DMS153 (cell line): Measurements from ENCODE around the gene SPON2.

Experiments
- DNase-seq: peaks from one replicate; lab custom pipeline; 2025; lab: John Stamatoyannopoulos, UW

Gene SPON2

DNA sequence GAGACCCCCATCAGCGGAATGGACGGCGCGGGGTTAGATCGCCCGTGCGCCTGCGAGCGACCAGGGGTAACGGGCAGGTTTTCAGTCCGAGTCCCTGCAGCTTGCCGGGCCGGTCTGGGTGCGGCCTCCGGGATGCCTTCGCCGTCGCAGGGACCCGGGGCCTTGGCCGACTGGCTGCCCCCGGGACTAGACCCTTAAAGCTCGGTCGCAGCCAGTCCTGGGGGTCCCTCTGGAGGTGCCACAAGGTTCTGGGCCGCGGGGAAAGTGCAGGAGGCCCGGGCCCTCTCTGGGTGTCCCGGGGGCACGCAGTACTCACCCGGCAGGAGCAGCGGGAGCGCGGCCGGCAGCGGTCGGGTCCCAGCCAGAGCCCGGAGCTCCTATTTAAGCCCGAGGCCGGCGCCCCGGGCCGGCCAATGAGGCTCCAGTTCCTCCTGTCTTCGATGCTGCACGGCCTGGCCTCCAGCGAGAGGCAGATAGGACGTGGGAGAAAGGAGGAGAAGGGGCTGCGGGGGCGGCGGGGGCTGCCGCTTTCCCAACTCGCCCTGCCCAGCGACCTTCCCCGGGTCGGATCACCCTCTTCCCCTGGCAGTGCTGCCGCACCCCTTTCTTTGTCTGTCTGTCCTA, at the start of gene SPON2:
SPON2 (minus strand) TSS at position 356 of the 624 bp plus-strand sequence.
- DNase-seq = no peak

DNA sequence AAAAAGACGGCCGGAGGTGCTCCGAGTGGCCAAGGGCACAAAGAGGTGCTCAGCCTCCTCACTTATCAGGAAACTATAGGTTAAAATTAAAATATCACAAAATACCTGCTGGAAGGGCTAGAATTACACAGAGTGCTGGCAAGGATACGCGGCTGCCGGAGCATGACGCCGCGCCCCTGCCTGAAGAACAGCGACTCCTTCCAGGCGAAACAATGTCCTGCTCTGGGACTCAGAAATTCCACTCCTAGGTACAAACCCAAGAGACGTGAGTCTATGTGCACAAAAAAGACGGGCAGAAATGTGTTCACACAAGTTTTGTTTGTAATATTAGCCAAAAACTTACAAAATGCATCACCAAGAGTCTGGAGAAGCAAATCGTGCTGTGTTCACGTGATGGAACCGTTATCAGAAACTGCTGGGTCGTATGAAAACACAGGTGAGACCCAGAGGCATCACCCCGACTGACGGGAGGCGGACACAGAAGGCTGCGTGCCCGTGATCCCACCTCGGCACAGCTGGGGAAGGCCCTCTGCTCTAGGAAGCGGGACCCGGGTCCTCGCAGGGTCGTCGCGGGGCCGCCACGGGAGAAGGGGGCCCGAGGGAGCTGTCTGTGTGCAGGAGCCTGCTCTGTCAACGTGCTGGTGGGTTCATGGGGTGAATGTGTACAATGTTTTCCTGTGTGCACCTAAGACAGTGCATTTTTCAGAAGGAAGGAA, 48.9 kb upstream of the SPON2 start:
- DNase-seq = no peak

DNA sequence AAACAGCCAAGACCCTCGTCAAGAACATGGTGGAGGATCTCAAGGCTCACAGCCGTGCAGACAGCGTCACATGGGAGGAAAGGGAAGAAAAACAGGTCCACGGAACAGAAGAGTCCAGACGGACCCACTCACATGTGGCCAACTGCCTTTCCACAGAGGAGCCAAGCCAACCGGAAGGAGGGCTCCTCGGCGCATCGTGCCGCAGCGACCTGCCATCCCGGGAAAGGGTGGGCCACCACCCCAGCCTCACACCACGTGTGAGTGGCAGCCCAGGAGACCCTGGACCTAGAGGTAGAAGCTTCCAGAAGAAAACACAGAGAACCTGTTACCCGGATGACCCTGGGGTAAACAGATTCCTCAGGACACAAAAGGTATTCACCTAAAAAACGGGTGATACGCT, 48.2 kb upstream of the SPON2 start:
- no peak for DNase-seq

DNA sequence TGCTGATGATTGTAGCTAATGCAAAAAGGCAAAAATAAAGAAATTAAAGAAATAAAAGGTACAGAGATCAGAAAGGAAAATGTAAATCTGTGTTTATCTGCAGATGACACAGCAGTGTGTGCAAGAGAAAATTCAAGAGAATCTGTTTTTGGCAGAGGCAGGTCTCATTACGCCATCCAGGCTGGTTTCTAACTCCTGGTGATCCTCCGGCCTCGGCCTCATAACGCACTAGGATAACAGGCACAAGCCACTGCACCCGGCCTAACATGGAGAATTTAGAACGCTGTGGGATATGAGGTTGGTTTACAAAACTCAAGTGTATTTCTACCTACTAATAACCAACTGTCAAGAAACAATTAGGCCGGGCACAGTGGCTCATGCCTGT, 47.2 kb upstream of the SPON2 start:
- DNase-seq = no peak

DNA sequence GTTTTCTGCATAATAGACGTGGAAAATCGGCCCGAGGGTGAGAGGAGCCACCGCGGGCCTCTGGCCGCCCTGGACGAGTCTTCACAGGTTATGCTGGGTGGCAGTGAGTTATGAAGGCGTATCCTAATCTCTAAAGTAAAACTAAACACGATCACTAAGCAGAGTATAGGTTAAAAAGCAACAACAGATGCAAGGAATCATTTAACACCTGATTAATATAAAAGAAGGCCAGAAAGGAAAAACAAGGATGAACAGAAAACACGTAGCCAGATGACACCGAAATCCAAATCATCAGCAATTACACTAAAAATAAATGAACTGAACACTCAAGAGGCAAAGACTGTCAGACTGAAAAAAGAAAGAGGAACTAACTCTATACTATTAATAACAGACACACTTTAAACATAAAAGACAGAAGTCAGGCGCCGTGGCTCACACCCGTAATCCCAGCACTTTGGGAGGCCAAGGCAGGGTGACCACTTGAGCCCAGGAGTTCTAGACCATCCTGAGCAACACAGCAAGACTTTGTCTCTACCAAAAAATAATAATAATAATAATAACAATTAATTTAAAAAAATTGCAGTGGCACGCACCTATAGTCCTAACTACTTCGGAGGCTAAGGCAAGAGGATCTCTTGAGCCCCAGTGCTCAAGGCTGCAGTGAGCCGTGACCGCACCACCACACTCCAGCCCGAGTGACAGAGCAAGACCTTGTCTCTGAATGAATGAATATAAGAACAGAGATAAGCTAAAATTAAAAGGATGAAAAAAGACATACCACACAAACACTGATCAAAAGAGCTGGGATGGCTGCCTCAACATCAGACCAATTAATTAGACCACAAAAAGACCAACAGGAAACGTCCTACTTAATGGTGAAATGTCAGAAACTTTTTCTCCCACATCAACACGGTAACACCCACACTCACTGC, 46.5 kb upstream of the SPON2 start:
- DNase-seq = no peak

DNA sequence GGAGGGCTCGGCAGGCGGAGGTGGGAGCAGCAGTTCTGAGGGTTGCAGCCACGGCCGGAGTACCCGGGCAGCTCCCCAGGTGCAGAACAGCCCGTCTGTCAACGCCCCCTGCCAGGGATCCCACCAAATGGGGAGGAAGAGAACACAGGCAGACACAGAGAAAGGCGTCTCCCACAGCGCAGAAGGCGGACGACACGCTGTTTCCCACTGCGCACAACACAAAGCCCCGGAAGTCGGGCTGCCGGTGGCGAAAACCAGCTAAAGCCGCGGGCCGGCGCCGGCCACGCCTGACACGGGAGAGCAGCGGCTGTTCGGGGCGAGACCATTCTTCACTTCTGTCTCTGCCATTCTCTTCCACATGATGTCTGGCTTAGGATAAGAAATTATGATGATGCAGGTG, 45.0 kb upstream of the SPON2 start:
- no peak for DNase-seq

DNA sequence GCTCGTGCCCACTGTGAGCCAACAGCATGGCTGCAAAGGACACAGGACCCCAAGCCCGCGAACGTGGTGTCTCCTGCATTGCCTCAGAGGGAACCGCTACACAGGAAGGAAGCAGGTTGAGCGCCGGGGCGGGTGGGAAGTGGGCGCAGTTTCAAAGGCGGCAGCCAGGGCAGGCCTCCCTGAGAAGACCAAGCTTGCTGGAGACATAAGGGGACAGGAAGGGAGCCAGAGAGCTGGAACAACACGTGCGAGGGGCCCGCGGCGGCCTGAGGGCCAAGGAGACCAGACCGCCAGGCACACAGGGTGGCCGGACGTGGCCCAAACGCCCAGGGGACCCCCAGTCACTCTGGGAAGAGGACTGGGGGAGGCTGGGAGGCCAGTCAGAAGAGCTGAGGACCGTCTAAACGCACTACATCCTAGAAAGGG, 44.5 kb upstream of the SPON2 start:
- DNase-seq = no peak

DNA sequence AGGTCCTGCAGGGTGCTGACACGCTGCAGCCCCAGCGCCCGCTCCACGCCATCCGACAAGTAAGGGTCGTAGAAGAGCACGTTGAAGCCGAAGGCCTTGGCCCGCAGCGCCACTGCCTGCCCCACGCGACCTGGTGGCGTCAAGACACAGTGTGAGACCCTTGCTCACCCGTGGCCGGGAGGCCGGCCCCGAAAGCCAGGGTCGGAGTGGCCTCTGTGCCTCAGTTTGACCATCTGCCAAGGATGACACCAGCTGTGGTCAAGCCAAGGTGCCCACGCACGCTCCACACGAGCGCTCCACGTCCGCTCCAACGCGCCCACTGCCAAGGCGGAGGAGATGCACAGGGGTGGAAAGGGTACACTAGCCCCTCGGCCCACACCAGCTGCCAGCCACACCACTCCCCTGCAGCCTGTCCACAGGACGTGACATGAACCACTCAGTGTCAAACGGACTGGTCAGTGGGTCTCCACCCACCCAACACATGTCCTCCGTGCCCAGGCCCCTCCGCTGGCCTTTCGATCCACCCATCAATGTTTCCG, 43.8 kb upstream of the SPON2 start:
- DNase-seq = no peak

DNA sequence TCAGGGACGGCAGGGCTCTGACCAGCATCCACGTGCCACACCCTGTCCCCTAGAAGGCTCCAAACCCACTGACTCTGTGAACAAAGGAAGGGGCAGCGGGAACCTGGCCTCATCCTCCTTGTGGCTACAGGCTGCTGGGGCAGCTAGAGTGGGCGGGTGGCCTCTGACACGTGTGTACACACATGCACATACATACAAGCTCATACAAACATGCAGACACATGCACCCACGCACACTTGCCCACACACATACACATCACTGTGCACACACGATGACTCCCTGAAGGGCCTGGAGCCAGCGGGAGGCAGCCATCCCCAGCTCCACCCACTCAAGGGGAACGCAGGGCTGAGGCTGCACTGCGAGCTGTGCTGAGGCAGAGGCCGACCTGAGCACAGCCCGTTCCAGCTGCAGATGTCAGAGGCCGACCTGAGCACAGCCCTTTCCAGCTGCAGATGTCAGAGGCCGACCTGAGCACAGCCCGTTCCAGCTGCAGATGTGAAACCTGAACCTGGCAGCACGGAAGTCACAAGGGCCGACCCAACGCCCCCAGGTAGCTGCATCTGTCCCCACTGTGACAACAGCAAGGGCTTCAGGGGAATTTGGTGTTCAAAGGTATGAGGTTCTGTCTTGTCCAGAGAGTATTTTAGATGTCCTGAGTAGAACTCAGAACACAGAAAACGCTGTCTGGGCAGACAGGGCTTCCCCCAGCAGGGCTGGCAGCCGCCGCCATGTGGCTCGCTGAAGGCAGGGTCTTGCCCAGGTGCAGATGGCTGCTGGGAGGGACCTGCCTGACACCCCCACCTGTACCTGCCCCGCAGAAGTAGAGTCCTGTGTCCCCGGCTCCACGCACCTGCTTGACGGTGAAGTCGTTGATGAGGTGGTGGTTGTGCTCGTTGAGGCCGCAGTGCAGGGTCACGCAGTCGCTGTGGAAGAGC, 43.0 kb upstream of the SPON2 start:
- DNase-seq = no peak

DNA sequence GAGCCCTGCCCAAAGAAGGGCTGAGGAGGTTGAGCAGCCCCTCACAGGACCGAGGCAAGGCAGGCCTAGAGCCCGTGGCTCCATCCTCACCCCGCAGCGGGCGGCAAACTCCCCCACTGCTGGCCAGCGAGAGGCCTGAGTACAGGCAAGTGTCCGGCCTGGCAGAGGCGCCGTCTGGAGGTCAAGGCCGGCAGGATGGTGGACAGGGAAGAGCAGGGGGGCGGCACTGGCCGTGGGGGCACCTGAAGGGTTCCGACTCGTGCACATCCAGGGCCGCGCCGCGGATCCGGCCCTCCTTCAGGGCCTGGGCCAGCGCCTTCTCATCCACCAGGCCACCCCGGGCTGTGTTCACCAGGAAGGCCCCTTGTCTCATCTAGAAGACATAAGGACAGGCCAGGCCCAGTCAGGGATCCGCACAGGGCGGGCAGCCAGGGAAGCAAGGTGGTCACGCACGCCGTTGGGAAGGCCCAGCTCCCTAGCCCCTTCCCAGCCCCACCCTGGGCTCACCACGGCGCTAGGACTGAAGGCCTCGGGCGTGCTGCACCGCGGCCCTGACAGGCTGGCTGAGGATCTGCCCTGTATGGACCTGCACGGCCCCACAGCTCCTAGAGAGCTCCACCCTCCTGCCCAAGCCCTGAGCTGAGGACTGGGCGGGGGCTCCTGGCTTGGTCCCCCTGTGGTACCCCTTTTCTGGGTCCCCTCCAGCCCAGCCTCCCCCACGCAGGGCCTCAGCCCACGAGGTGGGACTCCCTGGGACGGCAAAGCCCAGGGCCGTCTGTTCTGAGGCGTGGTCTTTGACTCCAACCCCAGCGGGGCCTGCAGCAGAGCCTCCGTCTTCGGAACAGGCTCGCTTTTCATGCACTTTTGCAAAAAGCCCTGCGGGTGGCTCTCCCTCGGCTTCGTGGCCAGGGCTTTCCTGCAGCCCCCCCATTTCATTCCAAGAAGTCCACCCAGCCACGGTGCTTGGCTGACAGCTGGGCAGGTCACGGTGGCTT, 42.0 kb upstream of the SPON2 start:
- no peak for DNase-seq

DNA sequence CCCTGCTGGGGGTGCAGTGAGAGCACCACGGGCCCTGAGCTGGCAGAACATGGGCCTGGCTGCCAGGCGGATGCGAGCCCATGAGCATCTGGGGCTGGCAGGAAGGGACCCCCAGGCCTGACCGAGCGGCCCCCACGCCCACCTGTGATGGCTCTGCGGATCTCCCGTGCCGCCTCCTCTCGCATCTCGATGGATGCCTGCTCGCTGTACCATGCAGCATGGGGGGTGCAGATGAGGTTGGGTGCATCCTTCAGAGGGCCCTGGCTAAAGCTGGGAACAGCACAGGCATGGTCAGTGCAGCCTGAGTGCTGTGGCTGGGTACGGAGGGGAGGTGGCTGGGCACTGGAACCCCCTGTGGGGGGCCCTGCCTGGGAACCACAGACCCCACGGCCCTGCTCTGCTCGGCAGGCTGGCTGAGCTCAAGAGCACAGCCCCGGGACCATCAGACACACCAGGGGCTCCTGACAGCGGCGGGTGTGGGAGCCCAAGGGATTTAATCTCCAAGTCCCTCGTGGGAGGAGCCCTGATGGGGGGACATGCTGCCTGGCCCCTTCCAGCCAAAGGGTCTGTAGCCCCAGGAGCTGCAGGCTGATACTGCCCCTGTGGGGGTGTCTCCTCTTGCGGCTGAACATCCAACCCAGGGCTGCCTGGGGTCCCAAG, 41.1 kb upstream of the SPON2 start:
- no peak for DNase-seq

DNA sequence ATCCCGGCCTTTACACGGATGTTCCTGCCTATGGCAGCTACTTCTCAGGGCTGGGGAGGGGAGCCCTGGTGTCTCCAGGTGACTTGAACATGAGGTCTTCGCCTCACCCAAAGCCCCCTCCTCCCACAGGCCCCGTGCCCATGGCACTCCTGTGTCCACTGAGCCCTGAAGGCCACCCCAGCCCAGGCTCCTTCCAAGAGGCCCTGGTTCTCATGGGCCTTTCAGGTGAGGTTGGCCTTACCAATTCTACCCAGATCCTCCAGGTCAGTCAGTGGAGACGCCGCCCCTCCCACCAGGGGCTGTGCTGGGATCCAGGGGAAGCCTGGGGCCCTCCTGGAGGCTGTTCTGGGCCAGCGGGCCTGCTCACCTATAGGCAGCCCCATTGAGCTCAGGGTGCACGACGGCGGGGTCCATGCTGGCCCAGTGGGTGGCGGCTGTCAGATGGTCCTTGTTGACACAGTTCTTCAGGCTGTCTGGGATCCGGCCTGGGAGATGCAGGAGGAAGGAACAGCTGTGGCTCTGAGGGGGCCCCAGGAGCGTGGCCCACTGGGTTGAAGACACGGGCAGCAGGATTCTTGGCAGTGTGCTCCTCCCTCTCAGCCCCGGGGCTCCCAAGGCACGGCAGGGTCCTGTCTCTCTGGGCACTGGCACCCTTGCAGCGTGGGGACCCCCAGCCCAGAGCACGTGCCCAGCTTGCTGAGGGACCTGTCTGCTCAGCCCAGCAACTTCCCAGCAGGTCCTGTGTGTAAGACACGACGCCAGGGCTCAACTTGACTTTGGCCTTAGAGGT, 40.4 kb upstream of the SPON2 start:
- DNase-seq = no peak

DNA sequence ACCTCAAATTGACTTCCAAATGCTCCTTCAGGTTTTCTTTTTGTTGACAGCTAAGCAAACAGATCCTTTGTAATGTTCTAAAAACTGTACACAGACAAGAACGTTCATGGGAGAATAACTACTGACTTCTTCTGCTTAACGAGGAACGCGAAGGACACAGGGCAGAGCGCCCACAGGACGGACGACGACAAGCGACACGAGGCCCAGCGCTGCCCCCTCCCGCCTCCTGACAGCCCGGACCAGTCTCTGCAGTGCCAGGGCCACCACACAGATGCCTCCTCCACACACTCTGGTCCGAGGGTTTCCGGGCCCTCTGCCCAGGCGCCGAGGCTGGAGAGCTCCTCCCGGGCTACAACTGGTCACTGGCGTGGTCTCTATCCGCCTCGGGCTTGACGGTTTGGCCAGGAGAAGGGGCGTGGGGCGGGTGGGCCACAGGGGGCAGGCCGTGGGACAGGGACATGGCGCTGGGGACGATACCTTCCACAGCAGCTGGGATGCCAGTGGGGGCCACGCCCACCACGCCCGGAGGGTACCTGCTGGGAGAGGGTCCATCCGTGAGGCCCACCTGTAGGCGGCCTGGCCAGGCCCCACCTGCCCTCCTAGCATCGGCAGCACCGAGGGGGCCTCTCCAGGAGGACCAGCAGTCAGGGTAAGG, 39.6 kb upstream of the SPON2 start:
- no peak for DNase-seq

DNA sequence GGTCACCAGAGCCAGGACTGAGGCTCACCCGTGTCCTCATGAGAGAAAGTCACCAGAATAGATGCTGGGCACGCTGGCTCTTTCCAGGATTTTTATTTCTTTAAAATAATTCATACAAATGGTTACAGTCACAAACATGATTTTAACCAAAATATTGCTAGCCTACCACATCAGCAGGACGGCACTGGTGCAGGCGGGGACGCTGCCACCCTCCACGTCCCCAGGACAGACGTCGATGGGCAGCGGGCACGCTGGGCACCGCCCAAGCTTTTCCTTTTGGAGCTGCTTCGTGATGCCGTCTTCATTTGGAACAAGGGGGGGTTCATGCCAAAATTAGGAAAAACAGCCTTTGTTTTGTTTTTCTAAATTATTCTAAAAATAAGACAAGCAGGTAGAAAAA, 39.0 kb upstream of the SPON2 start:
- DNase-seq = no peak

DNA sequence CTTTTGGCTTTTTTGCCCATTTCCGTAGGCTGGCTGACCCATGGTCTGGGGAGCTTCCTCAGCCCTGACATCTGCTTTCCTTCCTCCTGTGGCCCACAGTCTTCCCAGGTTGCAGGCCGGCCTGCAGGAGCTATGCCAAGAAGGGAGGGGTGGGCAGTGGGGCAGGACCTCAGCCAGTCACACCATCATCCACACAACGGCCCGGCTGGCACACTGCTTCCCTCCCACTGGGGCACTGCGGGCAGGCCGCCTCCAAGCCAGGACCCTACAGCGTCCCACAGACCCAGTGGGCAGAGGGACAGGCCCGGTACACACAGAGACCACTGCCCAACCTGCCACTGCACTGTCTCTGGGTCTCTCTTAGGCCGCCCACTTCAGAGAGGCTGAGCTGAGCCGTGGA, 38.6 kb upstream of the SPON2 start:
- DNase-seq = no peak

DNA sequence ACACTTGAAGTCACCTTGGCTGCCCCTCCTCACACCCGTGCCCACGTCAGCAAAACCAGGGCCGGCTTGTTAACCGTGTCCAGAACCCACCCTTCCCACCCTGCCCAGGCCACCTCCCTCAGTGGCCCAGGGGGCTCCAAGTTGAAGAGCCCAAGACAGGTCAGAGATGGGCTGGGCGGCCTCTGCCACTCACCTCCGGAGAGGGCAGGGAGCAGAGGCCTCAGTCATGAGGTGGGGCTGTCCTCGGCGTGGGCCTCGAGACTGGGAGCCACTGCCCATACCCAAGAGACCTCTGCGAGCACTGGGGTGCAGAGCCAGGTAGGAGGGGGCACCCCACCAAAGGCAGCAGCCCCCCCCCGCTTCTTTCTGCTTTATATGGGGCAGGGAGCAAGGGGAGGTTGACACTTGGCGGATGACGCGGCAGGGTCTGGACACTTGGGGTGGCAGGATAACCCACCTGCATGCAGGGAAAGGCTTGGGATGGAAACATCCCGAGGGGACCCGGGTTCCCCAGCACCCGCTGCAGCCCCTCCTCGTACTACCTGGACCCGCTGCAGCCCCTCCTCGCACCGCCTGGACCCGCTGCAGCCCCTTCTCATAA, 38.0 kb upstream of the SPON2 start:
- no peak for DNase-seq

DNA sequence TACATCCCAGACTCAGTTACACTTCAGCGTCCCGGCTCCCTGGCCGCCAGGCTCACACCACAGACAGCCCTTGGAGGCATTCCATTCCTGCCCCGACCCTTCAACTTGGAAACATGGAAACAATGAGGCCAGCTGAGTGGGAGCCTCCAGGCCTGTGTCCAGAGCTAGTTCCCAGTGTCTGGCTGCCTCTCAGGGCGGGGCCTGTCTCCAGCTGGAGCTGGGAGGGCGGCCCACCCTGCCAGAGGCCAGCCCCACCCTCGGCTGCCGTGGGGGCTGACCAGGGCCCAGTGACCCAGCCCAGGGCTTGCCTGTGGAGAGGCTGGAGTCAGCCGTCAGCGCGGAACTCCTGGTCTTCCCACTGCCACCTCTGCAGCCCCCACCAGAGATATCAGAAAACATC, 37.4 kb upstream of the SPON2 start:
- no peak for DNase-seq
